Fibroblast of the aortic adventitia (primary cell): Measurements from ENCODE around the gene CAPZB. TPM values are rescaled to one million over a fixed set of nuclear protein-coding genes. Genes with fewer than 3 reads are reported as not detected.
A peak's percentile ranks its signal among the peaks of the same experiment; 100 is the strongest.

Experiments used
- DNase-seq: peaks from one replicate; pipeline ENCODE4 v3.0.0-alpha.2; 2010; ENCODE audit warnings: low read depth
- H3K4me3 ChIP-seq: 2 replicates; pipeline ENCODE4 v1.5.1; 2011; ENCODE audit warnings: low read depth, mild to moderate bottlenecking, control low read depth, low read length, moderate library complexity
- CTCF ChIP-seq: IDR thresholded peaks from 2 replicates; pipeline ENCODE4 v1.5.1; 2011; ENCODE audit warnings: mild to moderate bottlenecking, low read length, control low read depth, inconsistent platforms; ENCODE audit not compliant: insufficient read depth
- total RNA-seq: library from RNA; depleted of rRNA; stranded (reverse); fragments of >200 nt; gene quantifications from 2 replicates; pipeline ENCODE4 v1.2.3, GENCODE V29; 2012; ENCODE audit warnings: low replicate concordance

CAPZB gene
- total RNA-seq, 1 donor = 232 TPM

GRCh38 chr1:19484798-19485361 lies 459 bp downstream of the CAPZB start:
- H3K4me3 ChIP-seq = peak overlapping the region; percentile 92
- DNase-seq = no peak
- no peak for TF ChIP-seq CTCF

GRCh38 chr1:19484338-19484797 lies 971 bp downstream of the CAPZB start:
- no peak for TF ChIP-seq CTCF
- no peak for DNase-seq
- peak overlapping the region; percentile 92 for H3K4me3 ChIP-seq

- no peak for DNase-seq
- TF ChIP-seq CTCF = no peak
Measured at GRCh38 chr1:19483691-19484090, 1.6 kb downstream of the CAPZB start.

GRCh38 chr1:19483261-19483660 lies 2.1 kb downstream of the CAPZB start:
- no peak for TF ChIP-seq CTCF
- H3K4me3 ChIP-seq = peak overlapping the region; percentile 92
- DNase-seq = no peak

More at GRCh38 chr1:19483691-19484090, 1.6 kb downstream of the CAPZB start:
- peak overlapping the region; percentile 92 for H3K4me3 ChIP-seq

- DNase-seq = no peak
- no peak for TF ChIP-seq CTCF
- peak overlapping the region; percentile 7 for H3K4me3 ChIP-seq
Measured at GRCh38 chr1:19481826-19482398, 3.4 kb downstream of the CAPZB start.

- no peak for DNase-seq
- H3K4me3 ChIP-seq = no peak overlapping the region
- no peak for TF ChIP-seq CTCF
Measured at GRCh38 chr1:19480282-19480681, 5.1 kb downstream of the CAPZB start.
